T follicular helper cell (primary cell): ENCODE measurements around the gene PYGB.

Experiments used
- DNase-seq: peaks from one replicate; pipeline ENCODE4 v3.0.0-alpha.2; 2020; ENCODE audit warnings: low read depth

Gene PYGB

GRCh38 chr20:25336561-25337422, 88.9 kb downstream of the PYGB start:
- no peak for DNase-seq

GRCh38 chr20:25338112-25339023, 90.5 kb downstream of the PYGB start:
- no peak for DNase-seq

- DNase-seq = no peak
These were observed 91.7 kb downstream of the PYGB start for GRCh38 chr20:25339608-25340007.

- DNase-seq = no peak
These were observed 92.5 kb downstream of the PYGB start for GRCh38 chr20:25340380-25340779.

- DNase-seq = no peak
These were observed 94.1 kb downstream of the PYGB start for GRCh38 chr20:25341716-25342680.

GRCh38 chr20:25344634-25345033, 96.7 kb downstream of the PYGB start:
- no peak for DNase-seq

- DNase-seq = no peak
These were observed 97.8 kb downstream of the PYGB start for GRCh38 chr20:25345721-25346120.

- DNase-seq = no peak
These were observed 98.5 kb downstream of the PYGB start for GRCh38 chr20:25346349-25346748.
